ENCODE results near the gene CEP85. TPM values are rescaled to one million over a fixed set of nuclear protein-coding genes. Genes with fewer than 3 reads are reported as not detected.
A peak's percentile ranks its signal among the peaks of the same experiment; 100 is the strongest.

CEP85 gene, protein sequence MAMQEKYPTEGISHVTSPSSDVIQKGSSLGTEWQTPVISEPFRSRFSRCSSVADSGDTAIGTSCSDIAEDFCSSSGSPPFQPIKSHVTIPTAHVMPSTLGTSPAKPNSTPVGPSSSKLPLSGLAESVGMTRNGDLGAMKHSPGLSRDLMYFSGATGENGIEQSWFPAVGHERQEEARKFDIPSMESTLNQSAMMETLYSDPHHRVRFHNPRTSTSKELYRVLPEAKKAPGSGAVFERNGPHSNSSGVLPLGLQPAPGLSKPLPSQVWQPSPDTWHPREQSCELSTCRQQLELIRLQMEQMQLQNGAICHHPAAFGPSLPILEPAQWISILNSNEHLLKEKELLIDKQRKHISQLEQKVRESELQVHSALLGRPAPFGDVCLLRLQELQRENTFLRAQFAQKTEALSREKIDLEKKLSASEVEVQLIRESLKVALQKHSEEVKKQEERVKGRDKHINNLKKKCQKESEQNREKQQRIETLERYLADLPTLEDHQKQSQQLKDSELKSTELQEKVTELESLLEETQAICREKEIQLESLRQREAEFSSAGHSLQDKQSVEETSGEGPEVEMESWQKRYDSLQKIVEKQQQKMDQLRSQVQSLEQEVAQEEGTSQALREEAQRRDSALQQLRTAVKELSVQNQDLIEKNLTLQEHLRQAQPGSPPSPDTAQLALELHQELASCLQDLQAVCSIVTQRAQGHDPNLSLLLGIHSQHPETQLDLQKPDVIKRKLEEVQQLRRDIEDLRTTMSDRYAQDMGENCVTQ
- total RNA-seq, result 10 to 100 TPM; 36.0 to 37.2 TPM

DNA sequence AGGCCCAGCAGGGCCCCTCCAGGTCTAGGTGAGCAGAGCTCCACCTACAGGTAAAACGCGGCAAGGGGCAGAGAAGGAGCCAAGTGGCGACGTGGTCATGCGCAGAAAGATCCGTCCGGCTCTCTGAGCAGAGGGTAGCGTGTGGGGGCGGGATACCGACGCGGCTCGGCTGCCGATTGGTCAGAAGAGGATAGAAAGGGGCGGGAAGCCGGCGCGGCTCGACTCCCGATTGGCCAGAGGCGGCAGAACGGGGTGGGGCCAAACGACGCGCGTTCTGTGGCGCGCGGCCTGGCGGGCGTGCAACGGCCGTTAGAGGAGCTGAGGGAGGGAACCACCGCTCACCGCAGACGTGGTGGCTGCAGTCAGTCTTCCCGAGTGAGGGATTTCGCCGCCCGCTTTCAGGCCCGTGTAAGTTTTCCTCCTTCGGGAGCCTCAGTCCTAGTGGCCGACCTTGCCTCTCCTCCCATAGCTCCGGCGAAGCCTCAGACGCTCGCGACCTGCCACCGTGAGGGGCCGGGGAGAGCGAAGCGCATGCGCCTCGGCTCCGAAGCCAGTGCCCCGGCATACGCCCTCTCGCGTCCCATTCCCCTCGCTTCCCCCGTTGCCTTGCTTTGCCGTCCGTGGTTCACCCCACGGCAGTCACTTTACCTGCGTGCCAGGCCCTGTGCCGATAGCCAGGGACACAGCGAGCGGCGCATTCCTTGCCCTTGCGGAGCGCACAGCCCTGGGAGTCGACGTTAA lies at the start of gene CEP85:
Gene CEP85, plus strand, starts transcription at position 298 of the 741 bp plus-strand sequence. CDS start 5,584 bp downstream, outside the sequence.
- H3K9me3 Mint-ChIP-seq, result no peaks in the 10 kb centered on the region
- ATAC-seq (ENCODE audit: low read depth) (peak; percentile 94), DNase-seq (peak; percentile 97)
- POLR2A ChIA-PET, result interaction anchor here (0.6 to 2.0 kb wide), 13 partner anchors 29 to 238 kb away, joined by 3 to 21 read pairs (median 4); partner anchors contain the start of genes HMGN2, ZNF593 and ZNF593OS
- peak within 1 kb of the TSS; percentile 97 for H3K27ac Mint-ChIP-seq
- peaks cover 29% of the 10 kb centered on the region for H3K4me1 Mint-ChIP-seq
- peak within 1 kb of the TSS; percentile 100 for H3K4me3 Mint-ChIP-seq
- H3K36me3 Mint-ChIP-seq, result peaks cover 15% of the 10 kb centered on the region
- H3K27me3 Mint-ChIP-seq, result no peaks in the 10 kb centered on the region

DNA sequence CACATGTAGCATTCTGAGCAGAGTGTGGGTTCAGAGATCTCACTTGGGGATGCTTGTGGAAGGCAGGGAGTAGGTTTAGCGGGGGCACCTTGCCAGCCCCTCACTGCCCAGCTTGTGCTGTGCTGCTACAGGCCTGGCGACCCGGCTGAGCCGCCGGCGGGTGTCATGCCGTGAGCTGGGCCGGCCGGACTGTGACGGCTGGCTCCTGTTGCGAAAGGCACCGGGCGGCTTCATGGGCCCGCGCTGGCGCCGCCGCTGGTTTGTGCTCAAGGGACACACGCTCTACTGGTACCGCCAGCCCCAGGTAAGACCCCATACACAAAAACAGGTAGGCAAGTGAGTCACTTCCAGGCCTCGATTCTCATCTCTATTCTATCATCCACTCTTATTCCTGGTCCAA lies 49.1 kb upstream of the CEP85 start:
- no peaks in the 10 kb centered on the region for H3K4me1 Mint-ChIP-seq
- no peak for DNase-seq
- no peaks in the 10 kb centered on the region for H3K9me3 Mint-ChIP-seq
- no peak overlapping the region for H3K4me3 Mint-ChIP-seq
- H3K27ac Mint-ChIP-seq, result no peak overlapping the region
- ATAC-seq (ENCODE audit: low read depth), result no peak
- no peaks in the 10 kb centered on the region for H3K27me3 Mint-ChIP-seq
- no peaks in the 10 kb centered on the region for H3K36me3 Mint-ChIP-seq
- POLR2A ChIA-PET, result no interaction called here

DNA sequence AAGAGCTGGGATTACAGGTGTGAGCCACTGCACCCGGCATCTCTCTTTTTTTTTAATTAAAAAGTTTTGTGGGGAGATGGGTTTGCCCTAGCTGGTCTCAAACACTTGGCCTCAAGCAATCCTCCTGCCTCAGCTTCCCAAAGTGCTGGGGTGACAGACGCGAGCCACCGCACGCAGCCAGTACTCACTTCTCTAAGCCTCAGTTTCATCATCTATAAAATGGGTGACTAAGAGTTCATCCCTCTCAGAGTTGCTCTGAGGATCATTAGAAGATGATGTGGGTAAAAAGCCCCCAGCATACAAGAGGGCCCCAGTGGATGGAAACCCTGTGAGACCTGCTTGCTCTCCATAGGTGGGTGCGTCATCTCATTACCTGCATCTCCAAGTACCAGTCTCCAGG lies 46.1 kb upstream of the CEP85 start:
- DNase-seq (no peak), ATAC-seq (ENCODE audit: low read depth) (no peak)
- Mint-ChIP-seq H3K4me3 (no peak overlapping the region), H3K27ac (no peak overlapping the region), H3K27me3 (no peaks in the 10 kb centered on the region), H3K9me3 (no peaks in the 10 kb centered on the region), H3K36me3 (no peaks in the 10 kb centered on the region), H3K4me1 (peaks cover 12% of the 10 kb centered on the region)
- POLR2A ChIA-PET, result no interaction called here

DNA sequence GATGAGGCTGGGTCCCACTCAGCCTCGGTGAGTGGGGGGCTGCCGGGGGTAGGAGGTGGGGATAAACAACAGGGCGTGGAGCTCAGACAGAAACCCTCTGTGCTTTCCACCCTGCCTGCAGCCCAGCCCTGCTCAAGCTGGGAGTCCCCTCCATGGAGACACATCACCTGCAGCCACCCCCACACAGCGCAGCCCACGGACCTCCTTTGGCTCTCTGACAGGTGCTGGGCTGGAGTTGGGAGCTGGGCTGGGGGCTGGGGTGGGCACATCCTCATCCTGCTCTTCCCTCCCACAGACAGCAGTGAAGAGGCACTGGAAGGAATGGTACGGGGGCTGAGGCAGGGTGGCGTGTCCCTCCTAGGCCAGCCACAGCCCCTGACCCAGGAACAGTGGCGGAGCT lies 45.5 kb upstream of the CEP85 start:
- POLR2A ChIA-PET, result no interaction called here
- H3K27ac Mint-ChIP-seq, result no peak overlapping the region
- no peaks in the 10 kb centered on the region for H3K9me3 Mint-ChIP-seq
- H3K4me3 Mint-ChIP-seq, result no peak overlapping the region
- H3K36me3 Mint-ChIP-seq, result no peaks in the 10 kb centered on the region
- peaks cover 17% of the 10 kb centered on the region for H3K4me1 Mint-ChIP-seq
- no peaks in the 10 kb centered on the region for H3K27me3 Mint-ChIP-seq
- DNase-seq (no peak), ATAC-seq (ENCODE audit: low read depth) (no peak)

DNA sequence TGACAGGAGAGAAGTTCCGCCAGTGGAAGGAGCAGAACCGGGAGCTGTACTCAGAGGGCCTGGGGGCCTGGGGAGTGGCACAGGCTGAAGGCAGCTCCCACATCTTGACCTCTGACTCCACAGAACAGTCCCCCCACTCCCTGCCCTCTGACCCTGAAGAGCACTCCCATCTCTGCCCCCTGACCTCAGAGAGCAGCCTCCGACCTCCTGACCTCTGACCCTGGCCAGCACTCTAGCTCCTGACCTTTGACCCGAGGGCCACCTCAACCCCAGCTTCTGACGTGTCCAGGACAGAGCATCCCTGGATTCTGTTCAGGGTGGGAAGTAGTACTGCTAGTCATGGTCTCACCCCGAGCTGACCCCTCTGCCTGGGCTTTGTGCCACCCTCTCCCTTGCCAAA lies 44.7 kb upstream of the CEP85 start:
- no peaks in the 10 kb centered on the region for H3K9me3 Mint-ChIP-seq
- POLR2A ChIA-PET, result no interaction called here

DNA sequence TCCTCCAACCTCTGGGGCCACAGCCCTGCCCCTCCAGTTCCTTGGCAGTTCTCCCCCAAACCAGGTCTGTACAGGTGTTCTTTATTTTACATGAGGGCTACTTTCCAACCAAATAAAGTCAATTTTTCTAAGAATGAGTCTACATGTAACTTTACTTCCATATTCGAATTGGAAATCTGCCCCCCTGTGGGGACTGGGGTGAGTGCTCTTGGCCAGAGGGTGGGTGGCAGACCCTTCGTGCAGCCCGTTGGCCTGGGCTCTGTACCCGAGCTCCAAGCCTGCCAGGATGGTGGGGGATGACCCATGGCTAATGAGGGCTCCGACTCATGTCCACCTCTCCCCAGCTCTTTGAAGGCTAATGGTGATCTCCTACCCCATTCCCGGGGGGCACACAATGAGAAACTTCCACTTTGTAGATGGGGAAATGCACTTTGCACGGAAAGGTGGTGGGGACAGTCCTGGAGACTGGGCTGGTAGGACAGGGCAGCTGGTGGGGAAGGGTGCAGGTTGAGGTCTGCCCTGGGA lies 44.2 kb upstream of the CEP85 start:
- H3K9me3 Mint-ChIP-seq, result no peaks in the 10 kb centered on the region
- H3K27ac Mint-ChIP-seq, result peak overlapping the region; percentile 18
- H3K4me3 Mint-ChIP-seq, result no peak overlapping the region
- POLR2A ChIA-PET, result no interaction called here
- H3K36me3 Mint-ChIP-seq, result no peaks in the 10 kb centered on the region
- no peaks in the 10 kb centered on the region for H3K27me3 Mint-ChIP-seq
- no peak for DNase-seq
- no peak for ATAC-seq (ENCODE audit: low read depth)
- peaks cover 25% of the 10 kb centered on the region for H3K4me1 Mint-ChIP-seq

More for the DNA sequence above, 44.7 kb upstream of the CEP85 start:
- Mint-ChIP-seq H3K4me3 (no peak overlapping the region), H3K36me3 (no peaks in the 10 kb centered on the region), H3K4me1 (peaks cover 24% of the 10 kb centered on the region), H3K27me3 (no peaks in the 10 kb centered on the region), H3K27ac (peak overlapping the region; percentile 18)
- ATAC-seq (ENCODE audit: low read depth), result no peak
- DNase-seq, result no peak

DNA sequence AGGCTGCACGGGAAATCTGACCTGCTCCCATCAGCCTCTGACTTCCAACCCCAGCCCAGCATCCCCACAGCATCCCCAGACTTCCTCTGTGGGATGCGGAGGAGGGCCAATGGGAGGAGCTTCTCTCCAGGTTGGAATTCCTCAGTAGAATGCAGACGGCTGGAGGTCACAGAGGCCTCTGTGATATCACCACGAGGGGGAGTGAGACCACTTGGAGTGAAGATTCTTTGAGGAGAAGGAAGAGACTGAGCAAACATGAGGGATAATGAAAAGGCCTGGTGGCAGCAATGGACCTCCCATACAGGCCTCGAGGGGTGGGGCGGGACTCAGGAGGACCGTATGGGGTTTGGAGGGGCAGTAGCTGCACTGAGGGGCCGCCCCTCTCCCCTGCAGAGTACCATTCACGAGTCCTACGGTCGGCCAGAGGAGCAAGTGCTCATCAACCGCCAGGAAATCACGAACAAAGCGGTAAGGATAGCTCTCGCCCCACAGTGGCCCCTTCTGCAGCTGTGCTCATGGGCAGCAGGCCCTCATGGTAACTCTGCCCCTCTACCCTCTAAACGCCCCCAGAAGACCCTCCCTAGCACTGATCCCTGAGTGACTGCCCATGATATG lies 43.5 kb upstream of the CEP85 start, which contains the start of gene CATSPER4:
Gene CATSPER4, plus strand, starts transcription at position 230 of the 615 bp plus-strand sequence. Its CDS starts 26 bp downstream, at position 256.
- ATAC-seq (ENCODE audit: low read depth) (no peak), DNase-seq (no peak)
- Mint-ChIP-seq H3K27ac (peak within 1 kb of the TSS; percentile 76), H3K36me3 (no peaks in the 10 kb centered on the region), H3K9me3 (no peaks in the 10 kb centered on the region), H3K4me1 (peaks cover 25% of the 10 kb centered on the region), H3K4me3 (peak within 1 kb of the TSS; percentile 37), H3K27me3 (peaks cover 2% of the 10 kb centered on the region)
- POLR2A ChIA-PET, result interaction anchor here (1.2 kb wide), 1 partner anchor 98 kb away, joined by 3 read pairs; no protein-coding TSS in a partner anchor

DNA sequence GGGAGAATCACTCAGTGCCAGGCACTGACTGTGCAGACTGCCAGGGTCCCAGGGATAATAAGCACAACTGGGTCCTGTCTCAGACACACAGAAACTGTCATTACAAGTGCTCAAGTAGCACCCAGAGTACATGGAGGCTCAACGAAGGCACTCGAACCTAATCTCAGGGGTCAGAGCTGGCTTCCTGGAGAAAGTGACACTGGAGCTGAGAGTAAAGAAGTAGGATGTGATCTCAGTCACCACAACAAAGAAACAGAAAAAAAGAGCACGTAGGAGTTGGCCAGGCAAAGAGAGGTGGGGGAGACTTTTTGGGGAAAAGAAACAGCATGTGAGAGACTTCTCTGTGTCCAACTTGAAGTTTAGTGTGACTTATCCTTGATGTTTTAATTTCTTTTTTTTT lies 42.3 kb upstream of the CEP85 start:
- ATAC-seq (ENCODE audit: low read depth), result peak; percentile 83
- POLR2A ChIA-PET, result interaction anchor here (0.6 to 1.7 kb wide), 7 partner anchors 10 to 300 kb away, joined by 3 to 5 read pairs (median 3); partner anchors contain the start of genes CEP85 and ZNF593
- Mint-ChIP-seq H3K36me3 (no peaks in the 10 kb centered on the region), H3K9me3 (no peaks in the 10 kb centered on the region), H3K4me3 (peak overlapping the region; percentile 37), H3K27ac (peak overlapping the region; percentile 76), H3K27me3 (peaks cover 2% of the 10 kb centered on the region), H3K4me1 (peaks cover 25% of the 10 kb centered on the region)
- DNase-seq, result no peak

DNA sequence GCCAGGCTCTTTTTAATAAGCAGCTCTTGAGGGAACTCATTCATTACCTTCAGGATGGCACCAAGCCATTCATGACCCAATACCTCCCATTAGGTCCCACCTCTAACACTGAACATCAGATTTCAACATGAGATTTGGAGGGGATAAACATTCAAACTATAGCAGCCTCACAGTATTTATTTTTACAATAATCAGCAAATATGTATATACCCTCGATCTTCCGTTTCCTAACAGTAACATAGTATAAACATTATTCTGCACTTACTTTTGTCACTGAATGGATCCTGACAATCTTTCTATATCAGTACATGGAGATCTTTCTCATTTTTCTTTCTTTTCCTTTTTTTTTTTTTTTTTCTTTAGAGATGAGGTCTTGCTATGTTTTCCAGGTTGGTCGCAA lies 38.2 kb upstream of the CEP85 start:
- POLR2A ChIA-PET, result no interaction called here
- Mint-ChIP-seq H3K9me3 (no peaks in the 10 kb centered on the region), H3K4me1 (peaks cover 23% of the 10 kb centered on the region), H3K36me3 (no peaks in the 10 kb centered on the region), H3K27me3 (peaks cover 6% of the 10 kb centered on the region), H3K4me3 (no peak overlapping the region), H3K27ac (no peak overlapping the region)
- no peak for DNase-seq
- no peak for ATAC-seq (ENCODE audit: low read depth)

DNA sequence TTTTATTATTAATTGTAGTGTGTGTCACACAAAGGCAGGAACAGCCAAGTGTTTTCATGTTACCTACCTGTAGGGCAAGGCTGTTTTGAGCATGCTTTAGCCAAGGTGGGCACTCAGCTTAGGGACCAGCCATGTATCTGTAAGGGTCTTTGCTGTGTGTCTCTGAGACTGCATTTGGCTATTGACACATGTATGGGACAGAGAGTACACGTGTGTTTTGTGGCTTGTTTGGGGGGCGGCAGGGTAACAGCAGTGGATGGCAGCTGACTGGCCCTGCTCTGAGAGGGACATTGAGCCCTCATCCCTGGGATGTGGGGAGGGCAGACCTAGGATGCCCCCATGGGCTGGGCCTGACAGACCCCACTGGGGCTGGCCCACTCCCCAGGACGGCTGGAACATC lies 36.7 kb upstream of the CEP85 start:
- Mint-ChIP-seq H3K27me3 (peaks cover 6% of the 10 kb centered on the region), H3K9me3 (no peaks in the 10 kb centered on the region), H3K36me3 (no peaks in the 10 kb centered on the region), H3K27ac (no peak overlapping the region), H3K4me1 (peaks cover 25% of the 10 kb centered on the region), H3K4me3 (no peak overlapping the region)
- POLR2A ChIA-PET, result no interaction called here
- ATAC-seq (ENCODE audit: low read depth) (no peak), DNase-seq (no peak)

DNA sequence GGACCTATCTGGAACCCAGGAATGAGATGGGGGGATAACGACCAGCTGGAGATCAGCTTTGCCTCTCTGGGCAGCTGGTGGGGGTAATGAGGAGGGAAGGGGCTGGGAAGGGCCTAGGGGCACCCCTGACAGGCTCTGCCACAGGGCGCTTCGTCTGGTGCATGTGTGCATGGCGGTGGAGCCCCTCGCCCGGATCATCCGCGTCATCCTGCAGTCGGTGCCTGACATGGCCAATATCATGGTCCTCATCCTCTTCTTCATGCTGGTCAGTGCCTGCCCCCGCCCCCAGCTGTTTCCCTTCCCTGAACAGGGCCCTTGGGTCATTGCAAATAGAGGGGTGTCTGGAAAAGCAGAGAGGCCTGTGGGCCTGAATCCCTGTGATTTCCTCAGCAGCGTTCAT lies 36.2 kb upstream of the CEP85 start:
- no peaks in the 10 kb centered on the region for H3K9me3 Mint-ChIP-seq
- H3K36me3 Mint-ChIP-seq, result no peaks in the 10 kb centered on the region
- H3K4me1 Mint-ChIP-seq, result peaks cover 29% of the 10 kb centered on the region
- no peak overlapping the region for H3K4me3 Mint-ChIP-seq
- ATAC-seq (ENCODE audit: low read depth), result no peak
- POLR2A ChIA-PET, result no interaction called here
- DNase-seq, result no peak
- H3K27me3 Mint-ChIP-seq, result peaks cover 6% of the 10 kb centered on the region
- no peak overlapping the region for H3K27ac Mint-ChIP-seq

DNA sequence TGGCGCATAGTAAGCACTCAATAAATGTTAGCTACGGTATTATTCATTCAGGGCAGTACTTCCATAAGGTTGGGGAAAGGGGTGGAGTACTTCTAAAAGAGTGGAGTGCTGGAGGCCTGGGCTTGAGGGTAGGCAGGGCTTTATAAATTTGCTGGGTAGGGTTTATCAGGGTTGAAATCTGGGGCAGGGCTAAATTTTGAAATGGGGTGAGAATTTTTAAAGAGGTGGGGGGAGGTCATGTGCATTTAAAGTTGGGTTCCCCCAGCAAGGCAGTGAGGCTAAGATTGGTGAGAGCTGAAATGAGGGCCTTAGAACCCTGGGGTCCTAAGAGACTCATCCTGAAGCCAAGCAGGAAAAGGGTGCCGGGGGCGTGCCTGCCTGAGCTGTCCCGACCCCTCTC lies 33.6 kb upstream of the CEP85 start:
- DNase-seq (no peak), ATAC-seq (ENCODE audit: low read depth) (no peak)
- Mint-ChIP-seq H3K27ac (peak overlapping the region; percentile 95), H3K36me3 (no peaks in the 10 kb centered on the region), H3K27me3 (peaks cover 4% of the 10 kb centered on the region), H3K4me3 (no peak overlapping the region), H3K4me1 (peaks cover 22% of the 10 kb centered on the region), H3K9me3 (no peaks in the 10 kb centered on the region)
- POLR2A ChIA-PET, result interaction anchor here (0.7 to 2.8 kb wide), 2 partner anchors 30 to 34 kb away, joined by 4 to 11 read pairs; partner anchors contain the start of gene ZNF593

Measured in activated naive CD8-positive, alpha-beta T cell treated with anti-CD3 and anti-CD28 coated beads, Interleukin-2, amount 10 ng/mL, durations not matched to agents 7 days and 5 days (primary cell).